ENCODE data around the gene MLYCD.

DNA sequence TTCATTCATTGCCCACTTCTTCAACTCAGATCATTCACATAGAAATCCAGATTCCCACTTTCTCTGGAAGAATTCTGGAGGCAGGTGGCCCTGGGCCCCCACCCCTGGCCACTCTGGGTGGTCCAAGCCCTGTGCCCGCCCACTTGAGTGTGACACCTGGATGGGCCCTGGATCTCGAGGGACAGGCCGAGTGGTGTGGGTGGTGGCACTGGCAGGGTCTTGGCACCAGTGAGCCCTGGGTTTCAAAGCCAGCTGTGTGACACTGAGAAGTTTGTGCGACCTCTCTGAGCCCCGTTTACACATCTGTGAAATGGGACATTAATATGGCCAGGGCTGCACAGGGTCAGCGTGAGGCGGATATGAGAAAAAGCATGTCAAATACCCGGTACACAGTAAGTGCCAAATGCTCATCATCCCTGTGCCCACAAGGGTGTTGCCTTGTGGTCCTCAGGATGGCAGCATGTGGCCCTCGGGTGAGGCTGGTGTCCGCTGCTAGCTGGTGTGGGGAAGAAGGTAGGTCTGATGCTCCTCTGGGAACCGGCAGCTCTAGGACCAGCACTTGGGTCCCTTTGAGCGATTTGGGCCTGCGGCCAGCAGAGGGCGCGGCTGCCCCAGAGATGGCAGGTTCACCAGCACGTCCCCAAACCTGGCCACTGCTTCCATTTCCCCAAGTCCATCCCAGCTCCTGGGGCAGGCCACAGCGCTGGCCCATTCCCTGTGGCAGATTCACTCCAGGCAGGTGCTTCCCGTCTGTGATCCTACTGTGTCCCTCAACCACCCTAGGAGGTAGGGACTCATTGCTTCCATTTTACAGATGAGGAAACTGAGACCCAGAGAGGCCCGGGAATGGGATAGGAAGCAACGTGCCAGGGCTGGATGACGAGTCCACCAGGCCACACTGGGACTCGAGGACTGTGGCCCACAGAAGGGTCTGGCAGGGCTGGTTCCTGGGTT is 57.7 kb downstream of the MLYCD start:
- TF ChIP-seq, protein P1, sequence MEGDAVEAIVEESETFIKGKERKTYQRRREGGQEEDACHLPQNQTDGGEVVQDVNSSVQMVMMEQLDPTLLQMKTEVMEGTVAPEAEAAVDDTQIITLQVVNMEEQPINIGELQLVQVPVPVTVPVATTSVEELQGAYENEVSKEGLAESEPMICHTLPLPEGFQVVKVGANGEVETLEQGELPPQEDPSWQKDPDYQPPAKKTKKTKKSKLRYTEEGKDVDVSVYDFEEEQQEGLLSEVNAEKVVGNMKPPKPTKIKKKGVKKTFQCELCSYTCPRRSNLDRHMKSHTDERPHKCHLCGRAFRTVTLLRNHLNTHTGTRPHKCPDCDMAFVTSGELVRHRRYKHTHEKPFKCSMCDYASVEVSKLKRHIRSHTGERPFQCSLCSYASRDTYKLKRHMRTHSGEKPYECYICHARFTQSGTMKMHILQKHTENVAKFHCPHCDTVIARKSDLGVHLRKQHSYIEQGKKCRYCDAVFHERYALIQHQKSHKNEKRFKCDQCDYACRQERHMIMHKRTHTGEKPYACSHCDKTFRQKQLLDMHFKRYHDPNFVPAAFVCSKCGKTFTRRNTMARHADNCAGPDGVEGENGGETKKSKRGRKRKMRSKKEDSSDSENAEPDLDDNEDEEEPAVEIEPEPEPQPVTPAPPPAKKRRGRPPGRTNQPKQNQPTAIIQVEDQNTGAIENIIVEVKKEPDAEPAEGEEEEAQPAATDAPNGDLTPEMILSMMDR (IDR thresholded peaks at IDR 0.05), result peak; percentile 68 to 85 (median 78)
- no peak for TF ChIP-seq POLR2A (IDR thresholded peaks at IDR 0.05)
